NB4 (cell line): ENCODE measurements around the gene MIEN1.

Experiments used
- CTCF ChIP-seq: IDR thresholded peaks from one replicate; pipeline ENCODE4 v1.5.1; 2012; ENCODE audit warnings: low read depth, low read length
- MAX ChIP-seq: IDR thresholded peaks from 2 replicates; pipeline ENCODE4 v1.6.1; 2011; ENCODE audit warnings: low read depth, low read length
- POLR2A ChIP-seq: IDR thresholded peaks from 2 replicates; pipeline ENCODE4 v1.6.1; 2011; ENCODE audit warnings: mild to moderate bottlenecking; ENCODE audit not compliant: insufficient read length; ENCODE audit errors: extremely low read depth

- TF ChIP-seq POLR2A, result no peak
- TF ChIP-seq MAX, result no peak
- TF ChIP-seq CTCF, result no peak
Measured at GRCh38 chr17:39752241-39752881, 22.0 kb upstream of the MIEN1 start.
